ENCODE results near the gene DNM3.

DNA sequence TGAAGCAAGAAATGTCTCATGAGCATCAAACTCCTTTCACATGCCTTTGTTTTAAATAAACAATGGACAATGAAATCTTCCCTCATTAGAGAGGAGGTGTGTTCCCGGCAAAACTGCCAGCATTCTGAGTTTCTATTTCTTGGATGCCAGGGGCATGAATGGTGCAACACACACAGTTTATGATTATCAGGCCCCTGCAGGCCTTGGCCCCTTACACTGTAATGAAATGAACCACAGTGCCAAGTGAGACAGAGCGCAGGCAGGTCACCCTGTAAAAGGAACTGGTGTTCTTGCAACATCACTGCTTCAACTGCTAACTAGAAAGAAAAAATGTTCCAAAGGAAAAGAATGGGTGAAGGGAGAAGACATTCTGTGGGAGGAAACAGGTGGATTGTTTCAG lies 606.3 kb downstream of the DNM3 start:
- TF ChIP-seq, protein P1, sequence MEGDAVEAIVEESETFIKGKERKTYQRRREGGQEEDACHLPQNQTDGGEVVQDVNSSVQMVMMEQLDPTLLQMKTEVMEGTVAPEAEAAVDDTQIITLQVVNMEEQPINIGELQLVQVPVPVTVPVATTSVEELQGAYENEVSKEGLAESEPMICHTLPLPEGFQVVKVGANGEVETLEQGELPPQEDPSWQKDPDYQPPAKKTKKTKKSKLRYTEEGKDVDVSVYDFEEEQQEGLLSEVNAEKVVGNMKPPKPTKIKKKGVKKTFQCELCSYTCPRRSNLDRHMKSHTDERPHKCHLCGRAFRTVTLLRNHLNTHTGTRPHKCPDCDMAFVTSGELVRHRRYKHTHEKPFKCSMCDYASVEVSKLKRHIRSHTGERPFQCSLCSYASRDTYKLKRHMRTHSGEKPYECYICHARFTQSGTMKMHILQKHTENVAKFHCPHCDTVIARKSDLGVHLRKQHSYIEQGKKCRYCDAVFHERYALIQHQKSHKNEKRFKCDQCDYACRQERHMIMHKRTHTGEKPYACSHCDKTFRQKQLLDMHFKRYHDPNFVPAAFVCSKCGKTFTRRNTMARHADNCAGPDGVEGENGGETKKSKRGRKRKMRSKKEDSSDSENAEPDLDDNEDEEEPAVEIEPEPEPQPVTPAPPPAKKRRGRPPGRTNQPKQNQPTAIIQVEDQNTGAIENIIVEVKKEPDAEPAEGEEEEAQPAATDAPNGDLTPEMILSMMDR (IDR thresholded peaks at IDR 0.05; ENCODE audit: low read length): no peak
- no peak for TF ChIP-seq EZH2 (optimal IDR thresholded peaks at IDR 0.05; ENCODE audit: low read depth, low read length)
